Endodermal cell (in vitro differentiated cells): ENCODE results near the gene VAV2. TPM values are rescaled to one million over a fixed set of nuclear protein-coding genes. Genes with fewer than 3 reads are reported as not detected.

ENCODE experiments used
- DNase-seq: peaks from one replicate; pipeline ENCODE4 v3.0.0-alpha.2; 2017
- H3K27ac ChIP-seq: 2 replicates; pipeline ENCODE4 v1.5.1; 2013; ENCODE audit warnings: mild to moderate bottlenecking, low read depth, low read length, moderate library complexity
- H3K27me3 ChIP-seq: 2 replicates; pipeline ENCODE4 v1.6.1; 2013; ENCODE audit warnings: mild to moderate bottlenecking, low read length, moderate library complexity; ENCODE audit not compliant: insufficient read depth, control insufficient read depth, poor library complexity, severe bottlenecking
- H3K36me3 ChIP-seq: 2 replicates; pipeline ENCODE4 v1.7.0; 2013; ENCODE audit warnings: mild to moderate bottlenecking, low read length, moderate library complexity; ENCODE audit not compliant: control insufficient read depth, insufficient read depth
- H3K4me1 ChIP-seq: one replicate; pipeline ENCODE4 v1.7.0; 2013; ENCODE audit warnings: low read length; ENCODE audit not compliant: control insufficient read depth, insufficient read depth
- H3K4me3 ChIP-seq: 2 replicates; pipeline ENCODE4 v1.5.1; 2013; ENCODE audit warnings: mild to moderate bottlenecking, low read length, moderate library complexity
- H3K9ac ChIP-seq: 2 replicates; pipeline ENCODE4 v1.6.1; 2013; ENCODE audit warnings: mild to moderate bottlenecking, low read length, moderate library complexity; ENCODE audit not compliant: poor library complexity, severe bottlenecking; ENCODE audit errors: extremely low read depth
- H3K9me3 ChIP-seq: 2 replicates; pipeline ENCODE4 v1.6.1; 2013; ENCODE audit warnings: mild to moderate bottlenecking, low read length, moderate library complexity; ENCODE audit not compliant: control insufficient read depth
- H3K27ac Mint-ChIP-seq: 2 replicates; pipeline ENCODE4 v1.8.0; 2020; ENCODE audit warnings: mixed read lengths
- H3K27me3 Mint-ChIP-seq: 2 replicates; pipeline ENCODE4 v1.8.0; 2021; ENCODE audit warnings: mild to moderate bottlenecking, mixed read lengths; ENCODE audit not compliant: insufficient read depth
- H3K36me3 Mint-ChIP-seq: 2 replicates; pipeline ENCODE4 v1.8.0; 2020; ENCODE audit warnings: low read depth, mixed read lengths
- H3K4me1 Mint-ChIP-seq: 2 replicates; pipeline ENCODE4 v1.8.0; 2020; ENCODE audit warnings: mixed read lengths
- H3K4me3 Mint-ChIP-seq: 2 replicates; pipeline ENCODE4 v1.8.0; 2020; ENCODE audit warnings: mild to moderate bottlenecking, moderate library complexity, mixed read lengths
- H3K9me3 Mint-ChIP-seq: 2 replicates; pipeline ENCODE4 v1.8.0; 2020; ENCODE audit warnings: mild to moderate bottlenecking, mixed read lengths
- CTCF ChIP-seq: fragments of 200-600 bp; sonication (generic); conservative IDR thresholded peaks from 2 replicates; pipeline ENCODE4 v1.5.0; 2021; ENCODE audit warnings: antibody characterized with exemption, mild to moderate bottlenecking
- WGBS, 2 experiments: methylation state at CpG; one replicate each; pipeline versions ENCODE4 v1.1.5 to v1.1.7; 2013; ENCODE audit warnings: missing lambda C conversion rate in 2 of 2, mixed read lengths in 1 of 2; ENCODE audit not compliant: insufficient coverage in 1 of 2, insufficient read length in 1 of 2; 5-methylcytosine and 5-hydroxymethylcytosine counted together
- total RNA-seq, 2 donors: library from RNA; stranded (reverse); fragmentation: NEBNext Ultra II Directional in 1 of 2; extraction: Animal tissue kit (Norgen Biotek cat#: 25700) in 1 of 2; gene quantifications; 2 replicates in 1 of 2; 3 replicates in 1 of 2; pipeline ENCODE4 v1.2.1, GENCODE V29; 2021

The VAV2 gene
- total RNA-seq, 2 donors from 2014 or later, result 29.8 to 35.9 TPM

GRCh38 chr9:134037641-134038040 is 45.5 kb upstream of the VAV2 start:
- no peak for TF ChIP-seq CTCF
- no peak overlapping the region for H3K4me3 ChIP-seq
- H3K4me1 Mint-ChIP-seq, result no peaks in the 10 kb centered on the region
- H3K4me3 Mint-ChIP-seq, result no peak overlapping the region
- no peaks in the 10 kb centered on the region for H3K4me1 ChIP-seq
- DNase-seq, result no peak
- no peak overlapping the region for H3K27ac Mint-ChIP-seq
- 98% methylated on average over 2 of the region's 2 CpGs; no CpG with 5 or more reads in 1 of the 2 experiments for WGBS, 2 experiments
- H3K27ac ChIP-seq, result no peak overlapping the region
- no peaks in the 10 kb centered on the region for H3K27me3 Mint-ChIP-seq
- H3K36me3 ChIP-seq, result peaks cover 81% of the 10 kb centered on the region
- peaks cover 79% of the 10 kb centered on the region for H3K36me3 Mint-ChIP-seq
- H3K27me3 ChIP-seq, result no peaks in the 10 kb centered on the region
- no peak overlapping the region for H3K9ac ChIP-seq
- H3K9me3 Mint-ChIP-seq, result no peaks in the 10 kb centered on the region
- H3K9me3 ChIP-seq, result no peaks in the 10 kb centered on the region

- no peaks in the 10 kb centered on the region for H3K27me3 ChIP-seq
- no peaks in the 10 kb centered on the region for H3K9me3 Mint-ChIP-seq
- TF ChIP-seq CTCF, result no peak
- peaks cover 77% of the 10 kb centered on the region for H3K36me3 ChIP-seq
- DNase-seq, result no peak
- peaks cover 78% of the 10 kb centered on the region for H3K36me3 Mint-ChIP-seq
- no peak overlapping the region for H3K27ac ChIP-seq
- no peaks in the 10 kb centered on the region for H3K9me3 ChIP-seq
- H3K4me1 ChIP-seq, result no peaks in the 10 kb centered on the region
- H3K4me3 Mint-ChIP-seq, result no peak overlapping the region
- 95 to 98% methylated on average over 13 to 16 of the region's 16 CpGs for WGBS, 2 experiments
- no peak overlapping the region for H3K9ac ChIP-seq
- no peaks in the 10 kb centered on the region for H3K4me1 Mint-ChIP-seq
- H3K27ac Mint-ChIP-seq, result no peak overlapping the region
- no peak overlapping the region for H3K4me3 ChIP-seq
- H3K27me3 Mint-ChIP-seq, result no peaks in the 10 kb centered on the region
These were observed 44.0 kb upstream of the VAV2 start for GRCh38 chr9:134036130-134036529.

- peaks cover 77% of the 10 kb centered on the region for H3K36me3 Mint-ChIP-seq
- no peak overlapping the region for H3K4me3 Mint-ChIP-seq
- 94 to 95% methylated on average over 24 to 28 of the region's 28 CpGs for WGBS, 2 experiments
These were observed 43.2 kb upstream of the VAV2 start for GRCh38 chr9:134035041-134036039.

More at GRCh38 chr9:134035041-134036039, 43.2 kb upstream of the VAV2 start:
- H3K9ac ChIP-seq, result no peak overlapping the region
- H3K9me3 ChIP-seq, result no peaks in the 10 kb centered on the region
- no peak for DNase-seq
- Mint-ChIP-seq H3K27ac (no peak overlapping the region), H3K9me3 (no peaks in the 10 kb centered on the region), H3K4me1 (no peaks in the 10 kb centered on the region), H3K27me3 (no peaks in the 10 kb centered on the region)
- no peak for TF ChIP-seq CTCF
- H3K4me3 ChIP-seq, result no peak overlapping the region
- peaks cover 71% of the 10 kb centered on the region for H3K36me3 ChIP-seq
- H3K27ac ChIP-seq, result no peak overlapping the region
- H3K4me1 ChIP-seq, result no peaks in the 10 kb centered on the region
- no peaks in the 10 kb centered on the region for H3K27me3 ChIP-seq
